Upper lobe of right lung (tissue), 1 donor: ENCODE results near the gene NOTCH2. TPM values are rescaled to one million over a fixed set of nuclear protein-coding genes. Genes with fewer than 3 reads are reported as not detected.
A peak's percentile ranks its signal among the peaks of the same experiment; 100 is the strongest.

Experiments
- ATAC-seq: fragments of 200-7000 bp; cut with Tn5 transposase; one replicate; pipeline ENCODE4 v1.9.1; 2020; ENCODE audit warnings: mild to moderate bottlenecking, moderate library complexity
- DNase-seq: peaks from one replicate; pipeline ENCODE4 v3.0.0-alpha.2; 2020
- H3K27ac ChIP-seq: fragments of 200-600 bp; one replicate; pipeline ENCODE4 v1.8.0; 2022
- H3K27me3 ChIP-seq: fragments of 200-600 bp; one replicate; pipeline ENCODE4 v1.8.0; 2022; ENCODE audit warnings: mild to moderate bottlenecking
- H3K36me3 ChIP-seq: fragments of 200-600 bp; one replicate; pipeline ENCODE4 v1.8.0; 2022
- H3K4me1 ChIP-seq: fragments of 200-600 bp; one replicate; pipeline ENCODE4 v1.8.0; 2022
- H3K4me3 ChIP-seq: fragments of 200-600 bp; one replicate; pipeline ENCODE4 v1.8.0; 2022; ENCODE audit warnings: mild to moderate bottlenecking
- H3K9me3 ChIP-seq: fragments of 200-600 bp; one replicate; pipeline ENCODE4 v1.8.0; 2022
- intact Hi-C: fragments of 100-400 bp; cut with DNase I; formaldehyde crosslinking; loops from one replicate; pipeline ENCODE4 v1.11.0; 2022
- total RNA-seq: library from RNA; stranded (reverse); fragmentation: NEBNext Ultra II Directional; extraction: Animal tissue kit (Norgen Biotek cat#: 25700); gene quantifications from one replicate; pipeline ENCODE4 v1.2.1, GENCODE V29; 2021
- TF ChIP-seq, protein P1 (sequence below): fragments of 200-600 bp; IDR thresholded peaks from one replicate; pipeline ENCODE4 v1.8.0; 2022; ENCODE audit warnings: antibody characterized with exemption
- donor health status: DM: no; HTN: yes; CAD: no; lungs with severe emphysema.

Gene NOTCH2
- total RNA-seq, 1 donor from 2014 or later, result 97.3 TPM

DNA sequence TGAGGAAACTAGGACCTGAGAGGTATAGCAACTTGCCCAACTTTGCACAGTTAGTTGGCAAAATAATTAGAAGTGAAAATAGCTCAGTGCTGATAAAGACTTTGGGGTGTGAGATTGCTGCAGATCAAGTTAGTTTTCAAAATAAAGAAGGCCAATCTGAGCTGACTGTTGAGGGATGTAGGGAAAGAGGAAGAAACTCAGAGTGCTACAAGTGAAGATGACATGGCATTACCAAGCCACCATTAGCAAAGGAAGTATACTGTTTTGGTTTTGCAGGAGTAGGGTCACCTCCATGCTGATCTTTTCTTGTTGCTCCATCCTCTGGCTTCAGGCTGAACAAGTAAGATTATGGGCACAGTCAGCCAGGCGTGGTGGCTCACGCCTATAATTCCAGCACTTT lies 94.5 kb downstream of the NOTCH2 start:
- no peak overlapping the region for H3K27ac ChIP-seq

DNA sequence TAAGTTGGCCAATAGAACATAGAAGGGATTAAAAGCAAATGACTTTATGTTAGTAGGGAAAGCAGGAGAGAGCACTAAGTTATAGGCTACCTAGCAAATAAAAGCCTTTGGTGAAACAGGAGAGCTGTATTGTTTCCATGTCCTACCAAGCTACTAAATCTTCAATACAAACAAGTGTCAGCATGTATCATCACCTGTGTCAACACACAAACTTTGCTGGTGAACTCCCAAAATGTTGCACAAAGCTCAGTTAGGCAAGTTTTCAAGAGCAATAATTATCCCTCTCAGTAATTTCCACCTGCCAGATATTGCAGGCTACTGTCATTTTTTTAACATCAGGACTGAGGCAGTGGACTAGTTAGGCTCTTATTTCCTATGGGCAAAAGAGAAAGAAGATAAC lies 95.4 kb downstream of the NOTCH2 start:
- Histone ChIP-seq H3K36me3 (peaks cover 5% of the 10 kb centered on the region), H3K4me3 (no peak overlapping the region), H3K4me1 (no peaks in the 10 kb centered on the region), H3K9me3 (no peaks in the 10 kb centered on the region), H3K27me3 (no peaks in the 10 kb centered on the region), H3K27ac (no peak overlapping the region)
- TF ChIP-seq, protein P1, sequence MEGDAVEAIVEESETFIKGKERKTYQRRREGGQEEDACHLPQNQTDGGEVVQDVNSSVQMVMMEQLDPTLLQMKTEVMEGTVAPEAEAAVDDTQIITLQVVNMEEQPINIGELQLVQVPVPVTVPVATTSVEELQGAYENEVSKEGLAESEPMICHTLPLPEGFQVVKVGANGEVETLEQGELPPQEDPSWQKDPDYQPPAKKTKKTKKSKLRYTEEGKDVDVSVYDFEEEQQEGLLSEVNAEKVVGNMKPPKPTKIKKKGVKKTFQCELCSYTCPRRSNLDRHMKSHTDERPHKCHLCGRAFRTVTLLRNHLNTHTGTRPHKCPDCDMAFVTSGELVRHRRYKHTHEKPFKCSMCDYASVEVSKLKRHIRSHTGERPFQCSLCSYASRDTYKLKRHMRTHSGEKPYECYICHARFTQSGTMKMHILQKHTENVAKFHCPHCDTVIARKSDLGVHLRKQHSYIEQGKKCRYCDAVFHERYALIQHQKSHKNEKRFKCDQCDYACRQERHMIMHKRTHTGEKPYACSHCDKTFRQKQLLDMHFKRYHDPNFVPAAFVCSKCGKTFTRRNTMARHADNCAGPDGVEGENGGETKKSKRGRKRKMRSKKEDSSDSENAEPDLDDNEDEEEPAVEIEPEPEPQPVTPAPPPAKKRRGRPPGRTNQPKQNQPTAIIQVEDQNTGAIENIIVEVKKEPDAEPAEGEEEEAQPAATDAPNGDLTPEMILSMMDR, result no peak
- no peak for ATAC-seq
- no peak for DNase-seq
- intact Hi-C loops, result no loop called here

More for the DNA sequence above, 94.5 kb downstream of the NOTCH2 start:
- Histone ChIP-seq H3K27me3 (no peaks in the 10 kb centered on the region), H3K9me3 (no peaks in the 10 kb centered on the region), H3K4me1 (no peaks in the 10 kb centered on the region), H3K36me3 (no peaks in the 10 kb centered on the region), H3K4me3 (no peak overlapping the region)
- DNase-seq (no peak), ATAC-seq (peak; percentile 48)
- intact Hi-C loops, result no loop called here
- TF ChIP-seq, protein P1, result no peak

DNA sequence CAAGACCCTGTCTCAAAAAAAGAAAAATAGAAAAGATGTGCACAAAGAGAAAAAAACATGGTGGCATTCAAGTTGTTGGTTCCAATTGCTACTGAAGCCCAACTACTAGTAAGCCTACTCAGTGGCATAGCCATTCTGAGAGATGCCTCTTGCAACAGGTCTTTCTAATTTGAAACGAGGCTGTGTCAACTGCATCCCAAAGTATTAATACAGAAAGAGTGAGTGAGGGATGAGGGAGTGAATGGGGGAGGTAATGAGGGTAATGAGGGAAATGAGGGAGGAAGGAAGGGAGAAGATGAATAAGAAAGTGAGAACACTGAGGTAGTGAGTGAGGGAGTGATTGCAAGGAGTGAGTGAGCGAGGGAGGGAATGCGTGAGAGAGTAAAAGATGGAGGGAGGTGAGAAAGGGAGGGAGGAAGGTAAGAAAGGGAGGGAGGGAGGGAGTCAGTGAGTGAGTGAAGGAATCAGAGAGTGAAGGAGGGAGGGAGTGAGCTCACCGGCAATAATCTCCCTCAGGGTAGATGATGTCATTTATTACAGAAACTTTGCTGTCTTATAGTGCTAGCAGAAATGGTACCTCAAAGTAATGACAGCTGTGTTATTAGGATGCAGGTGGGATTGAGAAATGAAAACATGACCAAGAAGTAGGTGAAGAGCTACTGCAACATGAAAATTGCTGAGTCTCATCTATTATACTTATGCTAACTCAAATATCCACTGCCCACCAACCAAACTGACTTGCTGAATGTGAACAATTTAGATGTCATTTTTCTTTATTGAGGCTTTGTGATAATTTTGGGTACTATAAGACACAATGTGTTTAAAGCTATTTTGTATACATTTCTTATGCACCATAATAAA lies 97.5 kb downstream of the NOTCH2 start:
- DNase-seq, result no peak
- intact Hi-C loops, result no loop called here
- Histone ChIP-seq H3K27ac (no peak overlapping the region), H3K4me1 (no peaks in the 10 kb centered on the region), H3K27me3 (no peaks in the 10 kb centered on the region), H3K4me3 (no peak overlapping the region), H3K36me3 (peaks cover 26% of the 10 kb centered on the region), H3K9me3 (no peaks in the 10 kb centered on the region)
- ATAC-seq, result no peak
- TF ChIP-seq, protein P1, result no peak

DNA sequence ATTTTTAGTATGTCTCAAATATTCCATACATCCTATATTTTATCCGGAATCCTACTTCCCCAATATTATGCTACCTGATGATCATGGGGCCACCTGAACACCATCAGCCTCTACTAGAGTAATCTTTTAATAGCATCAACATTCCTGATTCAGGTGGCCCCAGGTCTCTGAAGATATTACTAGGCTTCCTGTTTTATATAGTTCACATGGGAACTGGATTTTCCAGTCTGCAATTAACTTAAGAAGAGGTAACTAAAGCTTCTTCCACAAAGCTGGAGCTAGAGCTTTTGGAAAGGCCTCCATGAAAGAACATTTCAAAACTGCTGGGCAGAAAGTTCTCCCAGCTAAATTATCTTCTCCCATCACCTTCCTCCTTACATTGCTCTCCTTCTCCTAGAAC lies 100.9 kb downstream of the NOTCH2 start:
- Histone ChIP-seq H3K27me3 (no peaks in the 10 kb centered on the region), H3K9me3 (no peaks in the 10 kb centered on the region), H3K4me1 (peaks cover 15% of the 10 kb centered on the region), H3K36me3 (peaks cover 49% of the 10 kb centered on the region), H3K27ac (no peak overlapping the region), H3K4me3 (no peak overlapping the region)
- intact Hi-C loops, result no loop called here
- ATAC-seq, result no peak
- TF ChIP-seq, protein P1, result no peak
- DNase-seq, result no peak

DNA sequence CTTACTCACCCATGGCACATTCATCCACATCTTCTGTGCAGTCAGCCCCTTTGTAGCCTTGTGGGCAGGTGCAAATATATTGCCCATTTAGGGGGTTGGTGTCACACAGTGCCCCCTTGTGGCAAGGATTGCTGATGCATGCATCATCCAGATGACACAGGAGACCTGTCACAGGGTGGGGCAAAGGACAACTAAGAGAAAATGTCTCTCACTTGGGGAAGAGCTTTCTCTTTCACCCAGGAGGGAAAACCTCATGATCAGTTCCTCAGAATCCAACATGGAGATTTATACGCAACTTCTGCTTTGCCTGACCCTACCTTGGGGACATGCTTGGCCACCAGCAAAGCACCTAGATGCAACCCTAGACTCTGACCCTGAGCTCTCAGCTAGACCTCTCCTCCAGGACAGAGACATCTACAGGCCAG lies 101.4 kb downstream of the NOTCH2 start:
- Histone ChIP-seq H3K27ac (no peak overlapping the region), H3K4me1 (peaks cover 15% of the 10 kb centered on the region), H3K4me3 (no peak overlapping the region), H3K9me3 (no peaks in the 10 kb centered on the region), H3K27me3 (no peaks in the 10 kb centered on the region), H3K36me3 (peaks cover 54% of the 10 kb centered on the region)
- ATAC-seq, result peak; percentile 93
- TF ChIP-seq, protein P1, result peak; percentile 79
- intact Hi-C loops, result no loop called here
- DNase-seq, result peak; percentile 74
